ENCODE measurements around the gene TRAPPC5.
A peak's percentile ranks its signal among the peaks of the same experiment; 100 is the strongest.

TRAPPC5 gene

GRCh38 chr19:7680606-7681339 lies at the start of gene TRAPPC5:
Gene TRAPPC5, plus strand, starts transcription at chr19:7680833. Its CDS starts 1,421 bp downstream, at chr19:7682254.
- DNase-seq, result peak; percentile 77

- no peak for DNase-seq
These were observed 49.1 kb upstream of the TRAPPC5 start for GRCh38 chr19:7631577-7631976.

GRCh38 chr19:7632340-7633203 lies 48.1 kb upstream of the TRAPPC5 start:
- DNase-seq, result no peak

- no peak for DNase-seq
These were observed 46.9 kb upstream of the TRAPPC5 start, which contains the start of gene PCP2 for GRCh38 chr19:7633698-7634097. Gene PCP2, minus strand, starts transcription at chr19:7633719. Its CDS starts 262 bp downstream, at chr19:7633457.

- no peak for DNase-seq
These were observed 45.0 kb upstream of the TRAPPC5 start for GRCh38 chr19:7635670-7636069.

GRCh38 chr19:7636317-7636690 lies 44.3 kb upstream of the TRAPPC5 start:
- no peak for DNase-seq

- DNase-seq, result peak; percentile 79
These were observed 43.8 kb upstream of the TRAPPC5 start, which contains the start of gene STXBP2 for GRCh38 chr19:7636691-7637373. Gene STXBP2, plus strand, starts transcription at chr19:7637110. Its CDS starts 40 bp downstream, at chr19:7637150.

- DNase-seq, result no peak
These were observed 43.0 kb upstream of the TRAPPC5 start for GRCh38 chr19:7637374-7638256.

- DNase-seq, result no peak
These were observed 41.7 kb upstream of the TRAPPC5 start for GRCh38 chr19:7638802-7639465.

GRCh38 chr19:7639863-7640348 lies 40.7 kb upstream of the TRAPPC5 start:
- DNase-seq, result no peak

- DNase-seq, result no peak
These were observed 39.8 kb upstream of the TRAPPC5 start for GRCh38 chr19:7640803-7641202.

- no peak for DNase-seq
These were observed 39.0 kb upstream of the TRAPPC5 start for GRCh38 chr19:7641290-7642276.

GRCh38 chr19:7642295-7643030 lies 38.2 kb upstream of the TRAPPC5 start:
- no peak for DNase-seq

GRCh38 chr19:7643031-7643415 lies 37.6 kb upstream of the TRAPPC5 start:
- DNase-seq, result no peak

GRCh38 chr19:7643629-7644549 lies 36.7 kb upstream of the TRAPPC5 start:
- peak; percentile 33 for DNase-seq

- no peak for DNase-seq
These were observed 36.1 kb upstream of the TRAPPC5 start for GRCh38 chr19:7644550-7644877.

- no peak for DNase-seq
These were observed 35.5 kb upstream of the TRAPPC5 start for GRCh38 chr19:7645163-7645562.

GRCh38 chr19:7645656-7646425 lies 34.8 kb upstream of the TRAPPC5 start:
- DNase-seq, result no peak

Measured in NCI-H1436 (cell line).